Keratinocyte (primary cell): ENCODE measurements around the gene NME9. TPM values are rescaled to one million over a fixed set of nuclear protein-coding genes. Genes with fewer than 3 reads are reported as not detected.

Experiments
- DNase-seq: peaks from one replicate; pipeline ENCODE4 v3.0.0-alpha.2; 2011; ENCODE audit warnings: low read depth, missing footprints, low spot score
- FAIRE-seq: peaks from 2 replicates; lab custom pipeline; 2011; peaks lifted over from hg19 to GRCh38; lab: Jason Lieb, UNC
- H2AFZ ChIP-seq: 2 replicates; pipeline ENCODE4 v1.6.0; 2012; ENCODE audit warnings: low read length, control low read depth, inconsistent platforms; ENCODE audit not compliant: control insufficient read depth
- H3K27ac ChIP-seq: 2 replicates; pipeline ENCODE4 v1.5.1; 2011; ENCODE audit warnings: low read length; ENCODE audit not compliant: control insufficient read depth, insufficient read depth
- H3K27me3 ChIP-seq: 3 replicates; pipeline ENCODE4 v1.6.0; 2011; ENCODE audit warnings: low read length; ENCODE audit not compliant: control insufficient read depth, insufficient read depth; ENCODE audit errors: extremely low read depth
- H3K36me3 ChIP-seq, 2 experiments: 2 replicates in 1 of 2; 3 replicates in 1 of 2; pipeline ENCODE4 v1.5.1; 2011; ENCODE audit warnings: low read length in 2 of 2, mild to moderate bottlenecking in 1 of 2; ENCODE audit not compliant: control insufficient read depth in 2 of 2, insufficient read depth in 2 of 2; ENCODE audit errors: extremely low read depth in 1 of 2
- H3K4me1 ChIP-seq: 3 replicates; pipeline ENCODE4 v1.5.1; 2011; ENCODE audit warnings: low read length; ENCODE audit not compliant: control insufficient read depth, insufficient read depth; ENCODE audit errors: extremely low read depth
- H3K4me2 ChIP-seq: 3 replicates; pipeline ENCODE4 v1.6.0; 2011; ENCODE audit warnings: low read depth, low read length; ENCODE audit not compliant: control insufficient read depth, insufficient read depth; ENCODE audit errors: extremely low read depth
- H3K4me3 ChIP-seq, 3 experiments: fragments of 200-600 bp in 1 of 3; sonication (generic) in 1 of 3; 2 replicates in 2 of 3; 3 replicates in 1 of 3; pipeline ENCODE4 v1.5.1; 2011 to 2016; ENCODE audit warnings: low read length in 3 of 3, mild to moderate bottlenecking in 3 of 3, control low read depth in 2 of 3, inconsistent platforms in 1 of 3, low read depth in 1 of 3, mixed read lengths in 1 of 3, mixed run types in 1 of 3, moderate library complexity in 1 of 3; ENCODE audit not compliant: control insufficient read depth in 2 of 3, insufficient read depth in 2 of 3; ENCODE audit errors: extremely low read depth in 1 of 3
- H3K79me2 ChIP-seq: 2 replicates; pipeline ENCODE4 v1.6.0; 2012; ENCODE audit warnings: low read length; ENCODE audit not compliant: control insufficient read depth, insufficient read depth
- H3K9ac ChIP-seq: 3 replicates; pipeline ENCODE4 v1.6.0; 2011; ENCODE audit warnings: low read length; ENCODE audit not compliant: control insufficient read depth, insufficient read depth; ENCODE audit errors: extremely low read depth
- H3K9me1 ChIP-seq: 3 replicates; pipeline ENCODE4 v1.6.0; 2011; ENCODE audit warnings: low read length; ENCODE audit not compliant: control insufficient read depth, insufficient read depth; ENCODE audit errors: extremely low read depth
- H3K9me3 ChIP-seq: 2 replicates; pipeline ENCODE4 v1.5.1; 2012; ENCODE audit warnings: low read depth, low read length; ENCODE audit not compliant: control insufficient read depth
- H4K20me1 ChIP-seq: 3 replicates; pipeline ENCODE4 v1.6.0; 2011; ENCODE audit warnings: low read length; ENCODE audit not compliant: control insufficient read depth, insufficient read depth; ENCODE audit errors: extremely low read depth
- EZH2 ChIP-seq: IDR thresholded peaks from one replicate; pipeline ENCODE4 v1.6.1; 2012; ENCODE audit warnings: inconsistent platforms, mild to moderate bottlenecking, low read length, moderate library complexity
- dilution Hi-C: fragments of 300-500 bp; cut with MboI; formaldehyde crosslinking; loops from one replicate; pipeline ENCODE4 v1.7.0; 2020; ENCODE audit warnings: low sequenced_read_pairs; ENCODE audit not compliant: extremely low pct_ligation_motif_present
- polyA plus RNA-seq, 5 experiments: library from polyadenylated mRNA; depleted of rRNA in 3 of 5; stranded (reverse) in 3 of 5; stranded (forward) in 1 of 5; unstranded in 1 of 5; fragments of >200 nt; gene quantifications; 1 replicate in 1 of 5; 2 replicates in 3 of 5; 3 replicates in 1 of 5; pipeline versions ENCODE4 v1.2.1 to v1.2.3, GENCODE V29; 2011 to 2012; ENCODE audit warnings: missing spikeins in 2 of 5, low read depth in 1 of 5, low replicate concordance in 1 of 5
- TF ChIP-seq, protein P1 (sequence below), 3 experiments: IDR thresholded peaks in 1 of 3; conservative IDR thresholded peaks in 1 of 3; optimal IDR thresholded peaks in 1 of 3; 2 replicates in 2 of 3; 3 replicates in 1 of 3; pipeline versions ENCODE3 to v1.5.1; 2011; ENCODE audit warnings: low read length in 3 of 3, mild to moderate bottlenecking in 3 of 3, moderate library complexity in 2 of 3, control low read depth in 1 of 3, inconsistent platforms in 1 of 3; ENCODE audit not compliant: insufficient read depth in 2 of 3; ENCODE audit errors: extremely low read depth in 1 of 3

NME9 gene
- polyA plus RNA-seq, 1 donor (not counting 4 experiments of a cell fraction or from before 2014, with no cell fraction given), result 0.05 TPM

DNA sequence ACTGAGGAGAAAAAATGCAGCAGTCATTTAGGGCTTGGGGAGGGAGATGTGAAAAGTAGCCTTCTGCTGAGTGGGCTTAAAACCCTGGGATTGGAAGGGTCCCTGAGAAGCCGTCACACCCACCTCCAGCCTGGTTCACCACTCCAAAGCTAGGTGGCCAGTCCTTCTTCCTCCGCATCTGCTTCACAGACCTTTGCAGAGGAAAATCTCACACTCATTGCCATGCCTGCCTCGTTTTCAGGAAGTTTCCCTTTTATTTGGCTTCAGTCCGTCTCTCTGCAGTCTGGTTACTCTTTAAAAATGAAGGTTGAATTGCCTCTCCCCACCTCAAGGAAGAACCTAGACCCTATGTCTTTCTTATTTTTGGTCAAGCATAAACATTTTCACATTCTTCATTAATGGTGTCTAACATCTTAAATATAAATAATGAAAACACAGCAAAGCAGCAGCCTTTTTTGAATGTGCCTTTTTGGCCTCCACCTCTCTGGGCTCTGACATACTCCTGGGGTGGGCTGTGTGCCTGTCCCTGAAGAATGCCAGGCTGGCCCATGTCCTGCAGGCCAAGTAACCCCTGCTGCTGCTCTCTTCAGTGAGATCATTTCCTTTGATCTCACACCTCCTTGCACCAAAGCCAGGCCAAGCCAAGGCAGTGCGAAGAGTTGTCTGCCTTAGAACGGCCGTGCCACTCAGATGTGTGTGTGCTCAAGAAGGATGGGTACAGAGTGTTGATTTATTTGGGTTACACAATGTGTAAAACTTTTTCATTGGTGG, 29.7 kb upstream of the NME9 start:
- FAIRE-seq (no peak), DNase-seq (no peak)
- no peaks in the 10 kb centered on the region for H3K9me3 ChIP-seq
- no peaks in the 10 kb centered on the region for H3K9me1 ChIP-seq
- H2AFZ ChIP-seq, result no peak overlapping the region
- H3K4me3 ChIP-seq, result no peak overlapping the region
- H3K79me2 ChIP-seq, result no peaks in the 10 kb centered on the region
- no peaks in the 10 kb centered on the region for H4K20me1 ChIP-seq
- H3K27me3 ChIP-seq, result peaks cover 4% of the 10 kb centered on the region
- H3K4me2 ChIP-seq, result no peak overlapping the region
- TF ChIP-seq, protein P1, sequence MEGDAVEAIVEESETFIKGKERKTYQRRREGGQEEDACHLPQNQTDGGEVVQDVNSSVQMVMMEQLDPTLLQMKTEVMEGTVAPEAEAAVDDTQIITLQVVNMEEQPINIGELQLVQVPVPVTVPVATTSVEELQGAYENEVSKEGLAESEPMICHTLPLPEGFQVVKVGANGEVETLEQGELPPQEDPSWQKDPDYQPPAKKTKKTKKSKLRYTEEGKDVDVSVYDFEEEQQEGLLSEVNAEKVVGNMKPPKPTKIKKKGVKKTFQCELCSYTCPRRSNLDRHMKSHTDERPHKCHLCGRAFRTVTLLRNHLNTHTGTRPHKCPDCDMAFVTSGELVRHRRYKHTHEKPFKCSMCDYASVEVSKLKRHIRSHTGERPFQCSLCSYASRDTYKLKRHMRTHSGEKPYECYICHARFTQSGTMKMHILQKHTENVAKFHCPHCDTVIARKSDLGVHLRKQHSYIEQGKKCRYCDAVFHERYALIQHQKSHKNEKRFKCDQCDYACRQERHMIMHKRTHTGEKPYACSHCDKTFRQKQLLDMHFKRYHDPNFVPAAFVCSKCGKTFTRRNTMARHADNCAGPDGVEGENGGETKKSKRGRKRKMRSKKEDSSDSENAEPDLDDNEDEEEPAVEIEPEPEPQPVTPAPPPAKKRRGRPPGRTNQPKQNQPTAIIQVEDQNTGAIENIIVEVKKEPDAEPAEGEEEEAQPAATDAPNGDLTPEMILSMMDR (optimal IDR thresholded peaks at IDR 0.05 in 1 of 3, IDR thresholded peaks at IDR 0.05 in 1 of 3, conservative IDR thresholded peaks at IDR 0.05 in 1 of 3; ENCODE audit: extremely low read depth in 1 of 3, insufficient read depth in 2 of 3, low read length in 3 of 3), result no peak
- H3K9ac ChIP-seq, result no peak overlapping the region
- dilution Hi-C loops, result no loop called here
- no peak overlapping the region for H3K27ac ChIP-seq
- no peaks in the 10 kb centered on the region for H3K36me3 ChIP-seq
- no peaks in the 10 kb centered on the region for H3K4me1 ChIP-seq

DNA sequence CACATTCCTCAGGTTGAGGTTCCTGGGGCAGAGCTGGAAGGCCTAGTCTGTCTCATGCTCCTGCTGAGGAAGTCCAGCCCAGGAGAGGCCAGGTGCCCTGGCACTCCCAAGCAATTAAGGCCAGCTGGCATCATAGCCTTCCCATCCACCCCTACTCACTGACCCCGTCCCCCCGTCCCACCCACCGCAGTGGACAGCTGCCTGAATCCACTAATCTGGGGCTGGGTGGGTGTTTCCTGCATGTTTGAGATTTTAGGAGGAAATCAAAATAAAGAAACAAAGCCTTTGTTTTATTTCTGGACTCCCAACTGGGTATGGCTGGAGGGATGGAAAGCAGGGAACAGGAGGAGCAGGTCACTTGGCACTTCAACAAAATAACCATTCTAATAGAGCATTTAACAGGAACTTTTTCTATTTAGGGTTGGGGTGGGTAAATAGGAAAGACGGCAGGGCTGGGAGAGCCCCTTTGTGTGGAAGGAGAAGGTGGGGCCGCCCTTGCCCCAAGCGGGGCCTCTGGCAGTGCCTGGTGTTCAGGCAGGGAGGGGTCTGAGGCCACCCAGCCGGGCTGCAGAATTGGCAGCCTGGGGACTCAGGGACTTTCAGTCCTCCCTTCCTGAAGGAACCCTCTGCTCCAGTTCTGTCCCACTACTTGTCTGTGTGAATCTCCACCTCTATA, 27.2 kb upstream of the NME9 start:
- no peaks in the 10 kb centered on the region for H3K36me3 ChIP-seq
- H3K4me1 ChIP-seq, result peaks cover 3% of the 10 kb centered on the region
- no peaks in the 10 kb centered on the region for H3K79me2 ChIP-seq
- no peaks in the 10 kb centered on the region for H4K20me1 ChIP-seq
- no peak overlapping the region for H3K4me3 ChIP-seq
- no peak for TF ChIP-seq EZH2
- TF ChIP-seq, protein P1 (optimal IDR thresholded peaks at IDR 0.05 in 1 of 3, IDR thresholded peaks at IDR 0.05 in 1 of 3, conservative IDR thresholded peaks at IDR 0.05 in 1 of 3; ENCODE audit: extremely low read depth in 1 of 3, insufficient read depth in 2 of 3, low read length in 3 of 3), result no peak
- dilution Hi-C loops, result no loop called here
- H2AFZ ChIP-seq, result no peak overlapping the region
- H3K27ac ChIP-seq, result no peak overlapping the region
- DNase-seq (no peak), FAIRE-seq (no peak)
- no peaks in the 10 kb centered on the region for H3K9me1 ChIP-seq
- H3K9ac ChIP-seq, result no peak overlapping the region
- no peak overlapping the region for H3K4me2 ChIP-seq
- H3K27me3 ChIP-seq, result no peaks in the 10 kb centered on the region
- no peaks in the 10 kb centered on the region for H3K9me3 ChIP-seq
